GM18498 (cell line): ENCODE data around the gene OR5H15.
"Not testable (repeated sequence)": the region's sequence is repeated elsewhere in the genome, so short reads cannot be mapped to it uniquely, and the experiment has no call there.

Experiments
- ATAC-seq: cut with Tn5 transposase; IDR thresholded peaks from one replicate; pipeline ENCODE4 v1.9.1; 2021; ENCODE audit warnings: mild to moderate bottlenecking, moderate library complexity; ENCODE audit not compliant: unreplicated experiment

The OR5H15 gene

GRCh38 chr3:98166396-98166795, at the start of gene OR5H15:
Gene OR5H15, plus strand, starts transcription at chr3:98166696. Its CDS starts 2,004 bp downstream, at chr3:98168700.
- no peak for ATAC-seq

GRCh38 chr3:98130421-98130820, 36.1 kb upstream of the OR5H15 start, which contains the start of gene OR5H1:
Gene OR5H1, plus strand, starts transcription at chr3:98130721. Its CDS starts 1,977 bp downstream, at chr3:98132698.
- no peak for ATAC-seq

GRCh38 chr3:98136631-98137030, 29.9 kb upstream of the OR5H15 start:
- ATAC-seq: no peak

- ATAC-seq: not testable (repeated sequence)
These were observed 28.5 kb upstream of the OR5H15 start for GRCh38 chr3:98137826-98138557.

GRCh38 chr3:98140531-98140930, 26.0 kb upstream of the OR5H15 start:
- no peak for ATAC-seq

DNA sequence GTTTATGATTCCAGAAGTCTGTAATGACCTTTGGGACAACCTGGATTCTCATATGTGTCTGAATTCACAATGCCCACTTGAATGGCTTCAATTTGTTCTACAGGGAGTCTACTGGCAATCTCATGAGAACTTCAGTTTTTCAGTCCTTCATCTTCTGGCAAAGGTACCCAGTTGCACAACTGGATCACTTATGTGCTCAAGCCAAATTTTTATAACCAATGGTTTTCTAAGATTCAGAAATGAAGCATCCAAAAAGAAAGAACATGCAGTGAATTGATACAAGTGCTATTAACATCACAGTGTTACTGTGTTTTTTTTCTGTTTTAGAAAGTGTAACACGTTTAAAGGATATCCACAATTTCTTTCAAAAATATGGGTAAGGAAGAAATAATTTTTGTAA, 19.3 kb upstream of the OR5H15 start, which contains the start of gene OR5H14:
Gene OR5H14, plus strand, starts transcription at position 301 of the 400 bp plus-strand sequence. CDS start 1,907 bp downstream, outside the sequence.
- ATAC-seq: no peak

DNA sequence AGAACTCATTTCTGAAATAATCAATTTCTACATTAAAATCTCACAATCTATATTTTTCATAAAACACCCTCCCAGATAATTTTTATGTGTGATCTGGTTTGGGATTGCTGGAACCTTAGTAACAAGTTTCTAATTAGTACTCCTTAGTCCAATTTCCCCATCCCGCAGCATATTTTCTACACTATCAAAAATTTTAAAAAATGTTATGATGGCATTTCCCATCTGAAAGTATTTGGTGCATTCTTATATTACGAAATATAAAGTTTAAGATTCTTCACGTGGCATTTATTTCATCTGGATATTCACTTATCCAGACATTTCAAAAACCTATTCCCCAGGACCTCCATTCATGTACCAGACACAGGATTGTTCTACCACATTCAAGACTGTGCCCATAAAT, 17.7 kb upstream of the OR5H15 start:
- ATAC-seq: no peak

- not testable (repeated sequence) for ATAC-seq
These were observed 17.0 kb upstream of the OR5H15 start for GRCh38 chr3:98149456-98149855.

DNA sequence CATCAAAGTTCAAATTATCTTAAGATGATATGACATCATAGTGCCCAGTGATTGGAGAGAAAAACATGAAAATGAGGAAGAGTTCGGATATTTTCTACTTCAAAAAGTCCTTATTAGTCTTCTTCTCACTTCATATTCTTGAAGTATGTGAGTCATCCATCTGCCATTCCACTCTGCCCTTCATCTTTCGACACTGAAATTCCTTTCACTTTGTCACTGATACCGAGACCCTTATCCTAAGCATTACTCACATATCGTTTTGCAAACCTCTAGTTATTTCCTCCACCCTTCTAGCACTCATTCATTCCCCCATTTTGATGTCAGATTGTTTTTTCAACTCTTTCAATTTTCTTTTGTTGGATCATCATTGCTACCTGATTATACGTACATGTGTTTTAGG, 15.3 kb upstream of the OR5H15 start:
- no peak for ATAC-seq

- ATAC-seq: no peak
These were observed 4.6 kb downstream of the OR5H15 start for GRCh38 chr3:98171071-98171470.

DNA sequence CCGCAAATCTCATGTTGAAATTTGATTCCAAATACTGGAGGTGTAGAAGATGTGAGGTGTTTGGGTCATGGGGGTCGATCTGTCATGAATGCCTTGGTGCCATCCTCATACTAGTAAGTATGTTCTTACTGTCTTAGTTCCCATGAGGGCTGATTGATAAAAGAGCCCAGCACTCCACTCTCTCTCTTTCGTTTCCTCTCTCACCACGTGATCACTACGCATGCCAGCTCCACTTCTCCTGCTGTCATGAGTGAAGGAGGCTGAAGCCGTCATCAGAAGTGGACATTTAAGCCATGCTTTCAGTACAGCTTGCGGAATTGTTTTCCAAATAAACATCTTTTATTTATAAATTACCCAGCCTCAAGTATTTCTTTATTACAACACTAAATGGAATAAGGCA, 6.1 kb downstream of the OR5H15 start:
- ATAC-seq: no peak

DNA sequence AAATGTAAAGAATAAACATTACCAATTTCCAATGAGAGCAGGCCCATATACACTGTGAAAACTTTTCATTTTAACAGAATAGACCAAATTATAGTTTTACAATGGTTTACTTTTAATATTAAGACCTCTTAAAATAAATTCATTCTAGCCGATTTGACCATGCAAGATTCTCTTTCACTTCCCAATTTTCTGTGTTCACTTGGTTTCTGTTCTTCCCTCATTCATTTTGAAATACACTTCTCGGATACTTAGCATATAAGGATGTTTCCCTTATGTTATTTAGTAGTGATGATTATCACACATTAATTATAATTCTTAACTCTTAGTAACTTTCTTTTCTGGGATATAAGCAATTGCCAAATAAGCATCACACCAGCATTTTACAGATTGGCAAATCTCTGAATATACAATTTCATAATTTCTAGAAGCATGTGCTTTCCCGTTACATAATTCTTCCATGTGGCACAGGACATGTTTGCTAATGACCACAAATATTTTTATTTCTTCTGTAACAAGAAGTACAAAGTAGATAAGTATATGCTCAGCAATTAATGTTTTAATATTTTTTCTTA, 13.9 kb downstream of the OR5H15 start:
- ATAC-seq: no peak

DNA sequence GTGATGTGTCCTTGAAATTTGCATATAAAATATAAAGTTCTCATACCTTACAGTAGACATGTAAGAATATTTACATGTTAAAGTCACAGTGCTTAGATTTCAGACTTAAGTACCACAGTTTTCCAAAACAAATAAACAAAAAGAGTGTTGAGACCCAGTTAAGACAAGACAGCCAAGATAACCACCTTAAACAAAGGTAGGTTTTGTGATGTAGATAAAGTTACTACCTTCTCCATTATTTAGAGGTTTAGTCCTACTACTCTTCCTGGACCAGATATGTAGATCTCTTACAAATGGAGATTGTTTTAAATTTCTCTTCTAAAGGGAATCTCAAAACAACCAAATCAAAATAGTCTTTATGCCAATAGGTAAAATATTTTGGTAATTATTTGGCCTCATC, 15.7 kb downstream of the OR5H15 start:
- ATAC-seq: no peak

DNA sequence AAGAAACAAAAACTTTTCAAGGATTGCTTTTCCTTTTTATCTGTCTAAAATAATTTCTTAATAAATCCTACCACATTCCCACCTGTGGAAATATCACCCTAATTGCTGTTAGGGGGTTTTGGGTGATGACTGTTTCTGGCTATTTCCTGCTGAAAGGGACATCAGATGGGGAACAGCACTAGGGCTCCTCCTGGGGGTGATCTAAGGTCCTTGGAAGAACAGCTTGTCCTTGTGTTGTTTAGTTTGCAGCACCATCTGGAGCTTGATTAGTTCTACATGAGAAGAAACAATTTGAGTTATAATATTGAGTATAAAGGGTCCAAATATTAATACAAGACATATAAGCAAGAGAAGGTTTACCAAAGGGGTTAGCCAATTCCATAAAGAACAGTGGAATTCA, 18.7 kb downstream of the OR5H15 start:
- ATAC-seq: no peak

DNA sequence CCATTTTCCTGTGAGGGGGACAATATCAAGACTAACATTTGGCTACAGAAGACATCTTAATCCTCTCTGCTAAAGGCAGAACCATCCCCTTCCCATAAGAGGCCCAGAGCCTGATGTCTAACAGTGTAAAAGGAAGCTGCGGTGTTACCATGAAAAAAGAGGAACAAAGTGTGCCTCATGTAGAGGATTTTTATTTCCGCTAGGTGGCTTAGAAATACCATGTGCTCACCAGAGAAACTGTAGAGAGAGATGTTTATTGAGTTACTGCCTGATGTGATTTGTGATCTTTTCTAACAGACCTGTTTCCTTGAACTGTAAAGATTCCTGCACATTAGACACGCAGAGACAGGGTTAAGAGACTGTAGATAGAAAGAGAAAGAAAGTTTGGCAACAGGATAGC, 22.0 kb downstream of the OR5H15 start:
- ATAC-seq: peak; percentile 74

DNA sequence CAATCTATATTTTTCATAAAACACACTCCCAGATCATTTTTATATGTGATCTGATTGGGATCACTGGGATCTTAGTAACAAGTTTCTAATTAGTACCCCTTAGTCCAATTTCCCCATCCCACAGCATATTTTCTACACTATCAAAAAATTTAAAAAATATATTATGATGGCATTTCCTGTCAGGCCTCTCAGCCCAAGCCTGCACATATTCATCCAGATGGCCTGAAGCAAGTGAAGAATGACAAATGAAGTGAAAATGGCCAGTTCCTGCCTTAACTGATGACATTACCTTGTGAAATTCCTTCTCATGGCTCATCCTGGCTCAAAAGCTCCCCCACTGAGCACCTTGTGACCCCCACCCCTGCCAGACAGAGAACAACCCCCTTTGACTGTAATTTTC, 24.4 kb downstream of the OR5H15 start:
- ATAC-seq: not testable (repeated sequence)

- ATAC-seq: not testable (repeated sequence)
These were observed 29.8 kb downstream of the OR5H15 start for GRCh38 chr3:98196293-98196692.

DNA sequence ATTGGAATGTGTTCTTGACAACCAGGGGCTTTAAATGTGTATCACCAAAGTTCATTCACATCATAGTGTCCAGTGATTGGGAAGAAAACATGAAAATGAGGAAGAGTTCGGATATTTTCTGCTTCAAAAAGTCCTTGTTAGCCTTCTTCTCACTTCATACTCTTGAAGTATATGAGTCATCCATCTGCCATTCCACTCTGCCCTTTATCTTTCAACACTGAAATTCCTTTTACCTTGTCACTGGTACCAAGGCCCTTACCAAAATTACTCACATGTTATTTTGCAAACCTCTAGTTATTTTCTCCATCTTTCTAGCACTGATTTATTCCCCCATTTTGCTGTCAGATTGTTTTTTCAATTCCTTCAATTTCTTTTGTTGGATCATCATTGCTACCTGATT, 32.5 kb downstream of the OR5H15 start:
- ATAC-seq: no peak

DNA sequence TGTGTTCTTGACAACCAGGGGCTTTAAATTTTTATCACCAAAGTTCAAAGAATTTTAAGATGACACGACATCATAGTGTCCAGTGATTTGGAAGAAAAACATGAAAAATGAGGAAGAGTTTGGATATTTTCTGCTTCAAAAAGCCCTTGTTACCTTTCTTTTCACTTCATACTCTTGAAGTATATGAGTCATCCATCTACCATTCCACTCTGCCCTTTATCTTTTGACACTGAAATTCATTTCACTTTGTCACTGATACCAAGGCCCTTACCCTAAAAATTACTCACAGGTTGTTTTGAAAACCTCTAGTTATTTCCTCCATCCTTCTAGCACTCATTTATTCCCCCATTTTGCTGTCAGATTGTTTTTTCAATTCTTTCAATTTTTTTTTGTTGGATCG, 42.7 kb downstream of the OR5H15 start:
- no peak for ATAC-seq

DNA sequence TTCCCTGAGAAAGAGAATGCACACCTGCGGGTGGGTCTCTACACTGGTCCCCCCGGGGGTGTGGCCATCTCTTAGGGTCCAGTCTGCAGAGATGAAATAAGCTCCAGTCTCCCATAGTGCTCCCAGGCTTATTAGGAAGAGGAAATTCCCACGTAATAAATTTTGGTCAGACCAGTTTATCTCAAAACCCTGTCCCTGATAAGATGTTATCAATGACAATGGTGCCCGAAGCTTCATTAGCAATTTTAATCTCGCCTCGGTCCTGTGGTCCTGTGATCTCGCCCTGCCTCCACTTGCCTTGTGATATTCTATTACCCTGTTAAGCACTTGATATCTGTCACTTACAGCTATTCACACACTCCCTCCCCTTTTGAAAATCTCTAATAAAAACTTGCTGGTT, 46.8 kb downstream of the OR5H15 start:
- no peak for ATAC-seq

DNA sequence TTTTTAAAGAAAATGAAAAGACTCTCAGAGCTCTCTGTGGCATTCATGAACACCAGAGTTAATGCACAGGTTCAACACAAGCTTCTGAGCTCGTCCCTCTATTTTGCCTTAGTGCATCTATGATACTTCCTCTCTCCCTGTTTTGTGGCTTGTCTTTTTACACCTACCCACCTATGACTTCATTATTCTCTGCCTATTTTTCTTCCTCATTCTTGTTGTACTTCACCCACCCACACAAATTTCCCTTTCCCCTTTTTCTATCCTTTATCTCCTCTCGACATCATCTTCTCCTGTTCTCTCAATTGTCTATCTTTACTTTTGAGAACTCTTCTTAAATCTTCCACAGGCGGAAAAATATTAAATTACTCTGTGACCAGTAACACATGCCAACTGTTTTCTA, 48.6 kb downstream of the OR5H15 start:
- ATAC-seq: no peak
